CD4-positive, alpha-beta T cell (primary cell): Measurements from ENCODE around the gene IL11. TPM values are rescaled to one million over a fixed set of nuclear protein-coding genes. Genes with fewer than 3 reads are reported as not detected.

ENCODE experiments used
- ATAC-seq: fragments of 200-7000 bp; cut with Tn5 transposase; one replicate; pipeline ENCODE4 v1.10.0; 2022; ENCODE audit warnings: mild to moderate bottlenecking; ENCODE audit not compliant: poor library complexity
- CTCF ChIA-PET: fragments of 350-600 bp; sonication (Branson Sonifier 250); formaldehyde crosslinking; loops from one replicate; lab custom pipeline; 2021; ENCODE audit warnings: antibody characterized with exemption, inconsistent platforms; lab: Charles Lee
- POLR2A ChIA-PET: fragments of 350-600 bp; sonication (Branson Sonifier 250); formaldehyde crosslinking; loops from one replicate; lab custom pipeline; 2021; ENCODE audit warnings: antibody characterized with exemption, inconsistent platforms; lab: Charles Lee
- DNase-seq, 14 experiments: peaks; one replicate each; pipeline ENCODE4 v3.0.0-alpha.2; 2013 to 2020; ENCODE audit warnings: mixed read lengths in 2 of 14
- H3K27ac ChIP-seq, 2 donors: one replicate each; pipeline versions ENCODE4 v1.5.1 to v1.7.0; 2013; ENCODE audit warnings: low read length in 2 of 2, low read depth in 1 of 2, mild to moderate bottlenecking in 1 of 2
- H3K27me3 ChIP-seq, 2 experiments: 1 replicate in 1 of 2; 2 replicates in 1 of 2; pipeline versions ENCODE4 v1.6.1 to v1.7.0; 2013; ENCODE audit warnings: low read length in 2 of 2, control low read depth in 1 of 2, mild to moderate bottlenecking in 1 of 2, moderate library complexity in 1 of 2; ENCODE audit not compliant: insufficient read depth in 2 of 2, control insufficient read depth in 1 of 2
- H3K36me3 ChIP-seq: one replicate; pipeline ENCODE4 v1.6.1; 2013; ENCODE audit warnings: low read length, control low read depth; ENCODE audit not compliant: insufficient read depth
- H3K4me1 ChIP-seq: one replicate; pipeline ENCODE4 v1.6.1; 2013; ENCODE audit warnings: low read length, control low read depth; ENCODE audit not compliant: insufficient read depth
- H3K4me3 ChIP-seq: one replicate; pipeline ENCODE4 v1.5.1; 2013; ENCODE audit warnings: mild to moderate bottlenecking, low read length, moderate library complexity
- H3K9me3 ChIP-seq, 2 experiments: 1 replicate in 1 of 2; 2 replicates in 1 of 2; pipeline versions ENCODE4 v1.6.1 to v1.7.0; 2013; ENCODE audit warnings: low read length in 2 of 2, mild to moderate bottlenecking in 2 of 2, control low read depth in 1 of 2, moderate library complexity in 1 of 2; ENCODE audit not compliant: control insufficient read depth in 1 of 2, insufficient read depth in 1 of 2
- H3K27ac Mint-ChIP-seq: one replicate; pipeline ENCODE4 v1.8.0; 2020; ENCODE audit warnings: mixed read lengths
- H3K27me3 Mint-ChIP-seq: one replicate; pipeline ENCODE4 v1.8.0; 2021; ENCODE audit warnings: mixed read lengths
- H3K36me3 Mint-ChIP-seq: one replicate; pipeline ENCODE4 v1.8.0; 2021; ENCODE audit warnings: low read depth, mixed read lengths
- H3K4me1 Mint-ChIP-seq: one replicate; pipeline ENCODE4 v1.8.0; 2021; ENCODE audit warnings: low read depth, mixed read lengths
- H3K4me3 Mint-ChIP-seq: one replicate; pipeline ENCODE4 v1.8.0; 2020; ENCODE audit warnings: mild to moderate bottlenecking, mixed read lengths
- H3K9me3 Mint-ChIP-seq: one replicate; pipeline ENCODE4 v1.8.0; 2020; ENCODE audit warnings: mixed read lengths
- CTCF ChIP-seq: fragments of 200-600 bp; IDR thresholded peaks from one replicate; pipeline ENCODE4 v1.8.0; 2022; ENCODE audit warnings: antibody characterized with exemption, mild to moderate bottlenecking
- intact Hi-C, 2 experiments: fragments of 100-400 bp; cut with DNase I in 1 of 2; cut with micrococcal nuclease in 1 of 2; formaldehyde crosslinking; loops; one replicate each; pipeline versions ENCODE4 v1.15.1 to v1.9.0; 2023 to 2025; cut with DNase I, micrococcal nuclease
- total RNA-seq, 174 experiments: library from RNA in 2 of 174; stranded (reverse) in 2 of 174; gene quantifications; one replicate each; pipeline ENCODE4 v1.2.3 and lab custom pipeline; 2021 to 2026

The IL11 gene
- total RNA-seq, 2 experiments from 2014 or later = 0.22 to 0.92 TPM

GRCh38 chr19:55347442-55348009, 22.7 kb downstream of the IL11 start:
- Mint-ChIP-seq H3K4me1 (peaks cover 8% of the 10 kb centered on the region), H3K27me3 (peaks cover 21% of the 10 kb centered on the region), H3K4me3 (no peak overlapping the region), H3K27ac (no peak overlapping the region), H3K9me3 (no peaks in the 10 kb centered on the region), H3K36me3 (peaks cover 11% of the 10 kb centered on the region)
- H3K36me3 ChIP-seq = peaks cover 8% of the 10 kb centered on the region
- peaks cover 13 to 15% of the 10 kb centered on the region in 2 experiments for H3K27me3 ChIP-seq
- DNase-seq (peak in 1 of 14 experiments; percentile 18), ATAC-seq (no peak)
- ChIA-PET POLR2A (interaction anchor here (1.3 kb wide), 1 partner anchor 9 kb away, joined by 5 read pairs; the partner anchor contains the start of gene KMT5C), CTCF (interaction anchor here (1.3 kb wide), 1 partner anchor 19 kb away, joined by 3 read pairs; no protein-coding TSS in a partner anchor)
- no peak overlapping the region for H3K27ac ChIP-seq
- no peak for TF ChIP-seq CTCF
- peaks cover 0 to 11% of the 10 kb centered on the region in 2 experiments for H3K9me3 ChIP-seq
- H3K4me3 ChIP-seq = no peak overlapping the region
- peaks cover 4% of the 10 kb centered on the region for H3K4me1 ChIP-seq
- intact Hi-C loops = no loop called here

GRCh38 chr19:55346725-55347441, 23.4 kb downstream of the IL11 start:
- ATAC-seq (no peak), DNase-seq (no peak)
- Histone ChIP-seq H3K27me3 (peaks cover 7 to 8% of the 10 kb centered on the region in 2 experiments), H3K27ac (no peak overlapping the region), H3K4me1 (peaks cover 2% of the 10 kb centered on the region), H3K9me3 (peaks cover 0 to 7% of the 10 kb centered on the region in 2 experiments), H3K36me3 (peaks cover 8% of the 10 kb centered on the region), H3K4me3 (no peak overlapping the region)
- Mint-ChIP-seq H3K36me3 (peaks cover 11% of the 10 kb centered on the region), H3K27ac (no peak overlapping the region), H3K4me3 (no peak overlapping the region), H3K4me1 (peaks cover 6% of the 10 kb centered on the region), H3K9me3 (no peaks in the 10 kb centered on the region), H3K27me3 (peaks cover 15% of the 10 kb centered on the region)
- intact Hi-C loops = no loop called here
- POLR2A ChIA-PET = no interaction called here
- TF ChIP-seq CTCF = no peak
- CTCF ChIA-PET = no interaction called here

- ChIA-PET POLR2A (no interaction called here), CTCF (no interaction called here)
- Histone ChIP-seq H3K4me3 (no peak overlapping the region), H3K9me3 (peaks cover 0 to 3% of the 10 kb centered on the region in 2 experiments), H3K27me3 (peaks cover under 1 to 3% of the 10 kb centered on the region in 2 experiments), H3K4me1 (peaks cover 7% of the 10 kb centered on the region), H3K27ac (no peak overlapping the region), H3K36me3 (peaks cover 8% of the 10 kb centered on the region)
- TF ChIP-seq CTCF = no peak
- no peak overlapping the region for H3K4me3 Mint-ChIP-seq
- H3K27ac Mint-ChIP-seq = no peak overlapping the region
- no peak for DNase-seq
- intact Hi-C loops = no loop called here
- no peaks in the 10 kb centered on the region for H3K9me3 Mint-ChIP-seq
- ATAC-seq = no peak
- H3K27me3 Mint-ChIP-seq = peaks cover 6% of the 10 kb centered on the region
- peaks cover under 1% of the 10 kb centered on the region for H3K4me1 Mint-ChIP-seq
- peaks cover 15% of the 10 kb centered on the region for H3K36me3 Mint-ChIP-seq
Observed at GRCh38 chr19:55345818-55346724, 24.2 kb downstream of the IL11 start.
